ENCODE data around the gene UBAC2.
"Not testable (repeated sequence)": the region's sequence is repeated elsewhere in the genome, so short reads cannot be mapped to it uniquely, and the experiment has no call there.

UBAC2 gene

GRCh38 chr13:99404005-99404755 is 203.5 kb downstream of the UBAC2 start:
- no peak for DNase-seq

DNA sequence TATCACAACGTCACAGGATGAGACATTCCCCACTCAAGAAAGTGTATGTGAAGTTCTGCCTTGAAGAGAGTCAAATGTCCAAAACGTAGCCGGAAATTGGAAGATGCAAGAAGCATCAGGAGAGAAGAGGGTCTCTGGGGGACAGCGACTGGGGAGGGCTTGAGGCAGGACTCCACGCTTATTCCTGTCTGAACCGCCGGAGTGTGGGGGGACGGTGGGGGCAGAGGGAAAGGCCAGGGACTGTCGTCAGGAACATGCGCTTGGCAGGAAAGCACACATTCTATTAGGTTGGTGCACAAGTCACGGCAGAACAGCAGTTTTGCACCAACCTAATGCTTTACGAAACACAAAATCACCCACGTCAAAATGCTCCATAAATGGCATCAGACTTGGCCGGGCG is 205.3 kb downstream of the UBAC2 start:
- DNase-seq = no peak

DNA sequence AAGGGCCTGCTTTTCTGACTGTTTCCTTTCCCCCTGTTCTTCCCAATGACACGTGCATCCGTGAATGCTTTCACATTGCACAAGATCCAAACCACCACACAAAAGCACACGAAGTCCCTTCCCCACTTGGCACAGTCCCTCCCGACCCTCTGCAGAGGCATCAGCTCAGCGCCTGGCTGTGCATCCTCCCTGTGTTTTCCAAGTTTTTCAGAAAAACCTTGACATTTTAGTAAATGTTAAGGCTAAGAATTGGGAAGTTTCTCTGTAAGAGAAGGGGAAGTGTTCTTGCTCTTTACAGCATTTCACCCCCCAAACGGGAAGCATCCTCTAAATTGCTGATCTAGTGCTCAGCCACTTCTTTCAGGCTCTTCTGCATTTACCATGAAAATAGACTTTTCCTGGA is 206.1 kb downstream of the UBAC2 start:
- DNase-seq = no peak

DNA sequence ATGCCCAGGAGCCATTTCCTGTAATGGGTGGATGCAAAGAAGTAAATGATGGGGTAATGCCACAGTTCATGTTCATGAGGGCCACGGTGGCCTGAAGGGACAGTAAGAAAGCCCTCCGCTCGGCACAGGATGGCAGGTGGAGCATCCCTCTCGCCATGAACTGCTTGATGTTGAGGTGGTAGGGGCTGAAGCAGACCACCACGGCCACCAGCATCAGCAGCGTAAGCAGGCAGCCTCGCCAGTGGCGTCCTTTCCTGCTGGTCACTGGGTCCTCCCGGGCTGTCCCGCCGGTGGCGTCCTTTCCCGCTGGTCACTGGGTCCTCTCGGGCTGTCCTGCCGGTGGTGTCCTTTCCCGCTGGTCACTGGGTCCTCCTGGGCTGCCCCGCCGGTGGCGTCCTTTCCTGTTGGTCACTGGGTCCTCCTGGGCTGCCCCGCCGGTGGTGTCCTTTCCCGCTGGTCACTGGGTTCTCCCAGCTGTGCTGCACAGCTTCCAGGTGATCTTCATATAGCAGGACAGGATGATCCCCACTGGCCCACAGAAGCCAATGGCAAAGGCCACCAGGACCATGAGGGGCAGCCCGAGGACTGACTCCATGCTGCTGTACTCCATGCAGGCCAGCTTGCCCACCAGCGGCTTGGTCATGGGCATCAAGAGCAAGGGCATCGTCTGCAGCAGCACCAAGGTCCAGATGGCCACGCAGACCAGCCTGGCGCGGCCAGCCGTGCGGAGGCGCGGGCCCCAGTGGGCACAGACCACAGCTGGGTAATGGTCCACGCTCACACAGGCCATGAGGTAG is 207.4 kb downstream of the UBAC2 start:
- DNase-seq = no peak

DNA sequence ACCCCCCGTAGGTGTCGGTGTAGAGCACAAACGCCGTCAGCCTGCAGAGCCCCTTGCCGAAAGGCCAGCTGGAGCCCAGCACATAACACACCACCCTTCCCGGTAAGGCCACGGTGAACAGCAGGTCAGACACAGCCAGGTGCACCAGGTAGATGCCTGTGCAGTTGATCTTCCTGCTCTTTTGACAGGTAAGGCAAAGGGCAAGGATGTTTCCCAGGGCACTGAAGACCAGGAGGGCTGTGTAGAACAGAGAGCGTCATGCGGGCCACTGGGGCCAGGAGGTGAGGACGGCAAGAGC is 208.0 kb downstream of the UBAC2 start:
- DNase-seq = no peak

GRCh38 chr13:99409461-99410083 is 208.9 kb downstream of the UBAC2 start:
- DNase-seq = not testable (repeated sequence)

DNA sequence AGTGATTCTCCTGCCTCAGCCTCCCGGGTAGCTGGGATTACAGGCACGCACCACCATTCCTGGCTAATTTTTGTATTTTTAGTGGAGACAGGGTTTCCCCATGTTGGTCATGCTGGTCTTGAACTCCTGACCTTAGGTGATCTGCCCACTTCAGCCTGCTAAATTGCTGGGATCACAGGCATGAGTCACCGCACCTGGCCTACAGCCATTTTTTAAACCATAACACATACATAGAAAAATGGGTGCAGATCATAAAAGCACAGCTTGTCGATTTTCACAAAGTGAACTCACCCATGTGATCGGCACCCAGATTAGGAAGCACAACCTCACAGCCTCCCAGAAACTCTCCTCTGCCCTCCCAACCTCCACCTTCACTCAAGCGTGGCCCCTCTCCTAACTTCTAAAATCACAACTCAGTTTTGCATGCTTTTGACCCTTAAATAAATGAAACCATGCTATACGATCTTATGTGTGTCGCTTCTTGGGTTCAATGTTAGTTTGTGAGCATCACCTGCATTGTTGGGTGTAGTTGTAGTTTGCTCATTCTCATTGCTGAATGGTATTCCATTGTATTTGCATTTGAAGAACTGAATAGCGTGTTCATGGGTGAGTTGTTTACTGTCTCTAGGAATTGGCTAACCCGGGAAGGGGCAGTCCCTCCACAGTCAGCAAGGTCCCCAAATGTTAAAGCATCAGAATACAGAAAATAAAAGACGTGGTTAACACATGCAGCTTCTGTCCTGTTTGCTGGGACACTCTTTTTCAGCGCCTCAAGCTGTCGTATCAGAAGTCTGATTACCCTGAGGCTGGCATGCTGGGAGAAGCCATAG is 210.2 kb downstream of the UBAC2 start:
- not testable (repeated sequence) for DNase-seq

DNA sequence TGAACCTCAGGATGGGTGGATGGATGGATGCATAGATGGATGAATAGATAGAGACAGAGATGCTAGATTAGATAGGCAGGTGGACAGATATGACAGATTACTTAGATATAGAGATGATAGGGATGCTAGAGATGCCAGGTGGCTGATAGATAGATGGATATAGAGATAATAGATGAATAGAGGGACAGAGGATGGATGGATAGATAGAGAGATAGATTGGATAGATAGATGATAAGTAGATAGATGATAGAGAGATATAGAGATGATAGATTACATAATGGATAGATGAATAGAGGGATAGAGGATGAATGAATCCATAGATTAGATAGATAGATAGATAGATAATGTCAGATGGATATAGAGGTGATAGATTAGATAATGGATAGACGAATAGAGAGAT is 212.2 kb downstream of the UBAC2 start:
- DNase-seq = no peak

- DNase-seq = no peak
Observed at GRCh38 chr13:99414048-99414995, 213.7 kb downstream of the UBAC2 start.

- DNase-seq = no peak
Observed at GRCh38 chr13:99415014-99415650, 214.5 kb downstream of the UBAC2 start.

DNA sequence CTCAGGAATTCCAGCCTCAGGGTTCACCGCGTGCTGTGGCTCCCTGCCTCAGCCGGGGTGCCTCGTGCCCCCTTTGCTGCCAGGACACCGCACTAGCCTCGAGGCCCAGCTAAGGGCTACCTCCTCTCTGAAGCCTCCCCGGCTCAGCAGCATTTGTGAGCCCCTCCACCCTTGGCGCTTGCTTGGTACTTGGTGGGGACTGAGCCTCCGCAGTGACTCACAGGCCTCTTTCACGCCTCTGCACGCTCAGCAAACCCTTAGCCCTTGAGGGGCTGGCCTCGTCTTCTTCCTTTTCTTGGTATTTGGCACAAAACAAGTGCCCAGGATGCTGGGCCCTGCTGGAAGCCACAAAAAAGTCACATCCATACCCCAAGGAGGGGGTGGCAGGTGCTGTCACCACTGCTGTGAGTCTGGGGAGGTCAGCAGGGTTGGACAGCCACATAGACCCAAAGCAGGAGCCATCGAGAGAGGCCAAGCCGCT is 215.2 kb downstream of the UBAC2 start:
- DNase-seq = no peak

DNA sequence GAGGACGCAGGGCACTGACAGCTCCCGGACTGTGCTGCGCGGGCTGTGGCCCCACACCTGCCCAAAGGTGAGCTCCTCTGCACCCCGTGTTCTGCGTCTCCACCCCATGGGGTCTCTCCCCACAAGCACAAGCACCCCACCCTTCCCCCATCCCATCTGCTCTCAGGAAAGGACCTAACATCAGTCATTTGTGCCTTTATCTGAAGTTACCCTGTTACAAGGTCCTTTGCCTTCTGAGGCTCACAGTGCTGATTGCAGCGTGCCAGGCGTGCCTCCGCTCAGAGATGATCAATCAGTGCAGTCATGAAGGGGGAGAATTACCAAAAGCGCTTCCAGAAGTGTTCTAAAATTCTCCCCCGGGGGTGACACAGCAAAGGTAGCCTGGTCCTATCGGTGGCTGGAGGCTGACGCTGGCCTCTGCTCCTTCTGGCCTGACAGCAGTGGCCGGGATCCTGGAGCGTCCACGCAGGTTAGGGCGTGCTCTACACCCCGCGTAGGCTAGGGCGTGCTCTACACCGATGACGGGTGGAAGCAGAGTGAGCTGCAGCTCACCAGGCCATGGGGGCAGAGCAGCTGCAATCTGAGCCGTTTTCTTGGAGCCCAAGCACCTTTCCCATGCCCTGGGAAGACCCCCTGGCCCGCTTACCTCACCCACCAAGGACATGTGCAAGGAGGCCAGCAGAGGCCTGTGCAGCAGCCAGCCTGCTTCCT is 215.9 kb downstream of the UBAC2 start:
- no peak for DNase-seq

- DNase-seq = no peak
Observed at GRCh38 chr13:99417201-99418102, 216.8 kb downstream of the UBAC2 start.

DNA sequence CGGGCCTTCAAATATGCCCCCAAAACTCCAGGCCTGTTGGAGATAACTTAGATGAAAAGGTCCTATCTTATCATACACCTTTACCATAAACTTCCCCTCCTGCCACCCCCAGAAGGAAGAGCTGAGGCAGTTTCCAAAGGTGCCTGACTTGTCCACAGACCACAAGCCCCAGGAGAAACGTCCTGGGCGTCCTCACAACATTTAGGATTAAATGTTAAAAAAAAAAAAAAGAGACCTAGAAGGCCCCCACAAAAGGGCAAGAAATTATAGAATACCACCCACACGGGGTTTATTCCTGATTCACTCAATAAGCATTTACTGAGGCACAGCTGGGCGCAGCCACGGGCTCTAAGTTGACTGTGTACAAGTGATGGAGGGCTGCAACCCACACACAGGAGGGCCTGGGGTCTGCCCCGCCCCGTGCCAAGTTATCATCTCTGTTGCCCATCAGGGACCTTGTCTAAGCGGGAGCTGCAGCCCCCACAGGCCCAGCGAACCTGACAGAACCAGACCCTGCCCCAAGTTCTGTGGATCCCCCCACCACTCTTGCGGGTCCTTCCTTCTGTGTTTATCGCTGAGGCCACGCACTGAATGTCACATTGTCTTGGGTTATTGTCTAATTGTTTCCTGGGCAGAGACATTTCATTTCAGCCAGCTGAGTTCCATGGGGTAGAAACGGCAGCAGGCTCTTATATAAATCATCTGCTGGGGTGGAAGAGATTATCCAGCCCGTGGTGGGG is 217.6 kb downstream of the UBAC2 start:
- no peak for DNase-seq

DNA sequence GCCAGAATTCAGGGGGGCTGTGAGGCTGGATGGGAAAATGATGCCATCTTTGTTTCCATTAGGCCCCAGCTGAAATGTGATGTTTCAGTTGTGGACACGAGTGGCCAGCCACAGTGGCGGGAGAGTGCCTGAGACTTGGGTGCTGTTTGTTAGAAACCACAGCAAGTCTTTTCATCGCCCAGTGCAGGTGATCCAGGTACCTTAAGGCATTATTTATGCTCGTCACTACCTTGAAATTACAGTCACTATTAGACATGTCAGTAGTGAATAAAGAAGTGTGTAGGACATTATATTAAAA is 218.1 kb downstream of the UBAC2 start:
- no peak for DNase-seq

- DNase-seq = no peak
Observed at GRCh38 chr13:99419591-99420243, 219.1 kb downstream of the UBAC2 start.

- DNase-seq = no peak
Observed at GRCh38 chr13:99421271-99421670, 220.6 kb downstream of the UBAC2 start.
